Right lobe of liver (tissue), 6 donors: ENCODE measurements around the gene LAMC1. TPM values are rescaled to one million over a fixed set of nuclear protein-coding genes. Genes with fewer than 3 reads are reported as not detected.

Experiments
- ATAC-seq, 4 donors: fragments of 200-7000 bp; cut with Tn5 transposase; one replicate each; pipeline ENCODE4 v1.9.1; 2020; ENCODE audit warnings: mild to moderate bottlenecking in 4 of 4, moderate library complexity in 4 of 4
- DNase-seq, 3 donors: peaks; one replicate each; pipeline ENCODE4 v3.0.0-alpha.2; 2020
- H3K27ac ChIP-seq, 3 donors: fragments of 200-600 bp; one replicate each; pipeline ENCODE4 v1.8.0; 2022
- H3K27me3 ChIP-seq, 2 donors: fragments of 200-600 bp; one replicate each; pipeline ENCODE4 v1.8.0; 2022
- H3K36me3 ChIP-seq, 4 donors: fragments of 200-600 bp; sonication (generic) in 1 of 4; one replicate each; pipeline versions ENCODE4 v1.5.1 to v1.8.0; 2017 to 2022; ENCODE audit warnings: control low read depth in 1 of 4
- H3K4me1 ChIP-seq, 4 donors: fragments of 200-600 bp; sonication (generic) in 1 of 4; one replicate each; pipeline versions ENCODE4 v1.5.1 to v1.8.0; 2017 to 2022; ENCODE audit warnings: control low read depth in 1 of 4
- H3K4me3 ChIP-seq, 3 donors: fragments of 200-600 bp; one replicate each; pipeline ENCODE4 v1.8.0; 2022
- H3K9me3 ChIP-seq, 4 donors: fragments of 200-600 bp; sonication (generic) in 1 of 4; one replicate each; pipeline versions ENCODE4 v1.5.1 to v1.8.0; 2017 to 2022; ENCODE audit warnings: control low read depth in 1 of 4
- POLR2A ChIP-seq: fragments of 450-650 bp; IDR thresholded peaks from one replicate; pipeline ENCODE4 v1.6.1; 2017; ENCODE audit warnings: antibody characterized with exemption, mild to moderate bottlenecking
- whole genome bisulfite sequencing: methylation state at CpG from one replicate; pipeline ENCODE4 v1.1.6; 2018; ENCODE audit warnings: low coverage, low lambda C conversion rate; ENCODE audit not compliant: insufficient coverage; ENCODE audit errors: missing lambda C conversion rate; 5-methylcytosine and 5-hydroxymethylcytosine counted together
- intact Hi-C, 2 donors: fragments of 100-400 bp; cut with DNase I; formaldehyde crosslinking; loops; one replicate each; pipeline versions ENCODE4 v1.11.2 to v1.14.1; 2022
- total RNA-seq, 6 experiments: library from RNA; depleted of rRNA in 2 of 6; stranded (reverse); fragments of >200 nt in 2 of 6; fragmentation: NEBNext Ultra II Directional in 3 of 6; extraction: Animal tissue kit (Norgen Biotek cat#: 25700) in 3 of 6; gene quantifications; one replicate each; pipeline versions ENCODE4 v1.1.0 to v1.2.4, GENCODE V29; 2016 to 2023
- TF ChIP-seq, protein P1 (sequence below), 4 donors: fragments of 200-600 bp in 3 of 4; fragments of 450-650 bp in 1 of 4; IDR thresholded peaks; one replicate each; pipeline versions ENCODE4 v1.5.1 to v1.8.0; 2016 to 2022; ENCODE audit warnings: antibody characterized with exemption in 4 of 4, mild to moderate bottlenecking in 2 of 4
- donor health status: DM: no; HTN: yes; CAD: no.
- donor health status: DM: no; HTN: no; CAD: no.
- donor health status: DM: no; HTN: no; CAD: no.
- donor health status: DM: no; HTN: yes; CAD: no.
- donor health status: DM: no; HTN: yes; CAD: no.

Gene LAMC1
- total RNA-seq, 6 experiments from 2014 or later, result 18.5 to 53.2 (median 28.0) TPM

GRCh38 chr1:183124259-183124658 is 101.0 kb downstream of the LAMC1 start:
- H3K36me3 ChIP-seq, result peaks cover 0 to 67% (median 16%) of the 10 kb centered on the region in 4 donors
- no peak for TF ChIP-seq POLR2A
- TF ChIP-seq, protein P1, sequence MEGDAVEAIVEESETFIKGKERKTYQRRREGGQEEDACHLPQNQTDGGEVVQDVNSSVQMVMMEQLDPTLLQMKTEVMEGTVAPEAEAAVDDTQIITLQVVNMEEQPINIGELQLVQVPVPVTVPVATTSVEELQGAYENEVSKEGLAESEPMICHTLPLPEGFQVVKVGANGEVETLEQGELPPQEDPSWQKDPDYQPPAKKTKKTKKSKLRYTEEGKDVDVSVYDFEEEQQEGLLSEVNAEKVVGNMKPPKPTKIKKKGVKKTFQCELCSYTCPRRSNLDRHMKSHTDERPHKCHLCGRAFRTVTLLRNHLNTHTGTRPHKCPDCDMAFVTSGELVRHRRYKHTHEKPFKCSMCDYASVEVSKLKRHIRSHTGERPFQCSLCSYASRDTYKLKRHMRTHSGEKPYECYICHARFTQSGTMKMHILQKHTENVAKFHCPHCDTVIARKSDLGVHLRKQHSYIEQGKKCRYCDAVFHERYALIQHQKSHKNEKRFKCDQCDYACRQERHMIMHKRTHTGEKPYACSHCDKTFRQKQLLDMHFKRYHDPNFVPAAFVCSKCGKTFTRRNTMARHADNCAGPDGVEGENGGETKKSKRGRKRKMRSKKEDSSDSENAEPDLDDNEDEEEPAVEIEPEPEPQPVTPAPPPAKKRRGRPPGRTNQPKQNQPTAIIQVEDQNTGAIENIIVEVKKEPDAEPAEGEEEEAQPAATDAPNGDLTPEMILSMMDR (IDR thresholded peaks at IDR 0.05), result no peak
- intact Hi-C loops, result no loop called here

DNA sequence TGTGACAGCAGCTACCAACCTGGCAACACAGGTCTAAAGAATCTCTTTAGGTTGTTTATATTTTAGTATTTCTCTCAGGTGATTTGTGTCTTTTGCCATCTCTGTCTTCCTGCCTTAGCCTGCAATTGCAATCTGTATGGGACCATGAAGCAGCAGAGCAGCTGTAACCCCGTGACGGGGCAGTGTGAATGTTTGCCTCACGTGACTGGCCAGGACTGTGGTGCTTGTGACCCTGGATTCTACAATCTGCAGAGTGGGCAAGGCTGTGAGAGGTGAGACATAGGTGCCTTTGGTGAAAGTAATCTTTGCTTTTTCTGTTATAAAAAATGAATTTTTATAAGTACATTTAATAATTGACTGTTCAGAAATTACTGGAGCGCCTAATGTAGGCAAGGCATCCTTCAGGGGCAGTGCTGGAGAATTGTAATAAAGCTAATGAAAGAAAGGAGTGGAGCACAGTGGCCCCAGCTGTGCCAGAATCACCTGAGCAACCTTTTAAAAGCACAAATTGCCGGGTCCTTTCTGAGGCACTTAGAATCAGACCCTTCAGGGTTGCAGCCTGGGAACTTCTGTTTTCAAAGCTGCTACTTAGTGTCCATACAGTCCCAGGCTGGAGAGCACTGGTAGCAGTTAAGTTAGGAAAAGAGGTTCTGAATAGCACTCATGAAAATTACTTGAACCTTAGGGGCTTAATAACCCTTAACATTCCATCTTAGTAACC is 102.2 kb downstream of the LAMC1 start:
- Histone ChIP-seq H3K36me3 (peaks cover 0 to 63% (median 20%) of the 10 kb centered on the region in 4 donors), H3K9me3 (no peaks in the 10 kb centered on the region), H3K27ac (no peak overlapping the region), H3K4me3 (no peak overlapping the region), H3K4me1 (no peaks in the 10 kb centered on the region), H3K27me3 (no peaks in the 10 kb centered on the region)
- TF ChIP-seq, protein P1 (IDR thresholded peaks at IDR 0.05), result no peak
- TF ChIP-seq POLR2A, result no peak
- intact Hi-C loops, result no loop called here
- ATAC-seq, result no peak
- no peak for DNase-seq
- WGBS, result 90% methylated on average over 5 of the region's 5 CpGs

More at GRCh38 chr1:183124259-183124658, 101.0 kb downstream of the LAMC1 start:
- no peak for ATAC-seq
- H3K4me1 ChIP-seq, result no peaks in the 10 kb centered on the region
- 40% methylated on average over 1 of the region's 2 CpGs for WGBS
- H3K27me3 ChIP-seq, result no peaks in the 10 kb centered on the region
- no peak overlapping the region for H3K4me3 ChIP-seq
- no peaks in the 10 kb centered on the region for H3K9me3 ChIP-seq
- DNase-seq, result no peak
- H3K27ac ChIP-seq, result no peak overlapping the region

DNA sequence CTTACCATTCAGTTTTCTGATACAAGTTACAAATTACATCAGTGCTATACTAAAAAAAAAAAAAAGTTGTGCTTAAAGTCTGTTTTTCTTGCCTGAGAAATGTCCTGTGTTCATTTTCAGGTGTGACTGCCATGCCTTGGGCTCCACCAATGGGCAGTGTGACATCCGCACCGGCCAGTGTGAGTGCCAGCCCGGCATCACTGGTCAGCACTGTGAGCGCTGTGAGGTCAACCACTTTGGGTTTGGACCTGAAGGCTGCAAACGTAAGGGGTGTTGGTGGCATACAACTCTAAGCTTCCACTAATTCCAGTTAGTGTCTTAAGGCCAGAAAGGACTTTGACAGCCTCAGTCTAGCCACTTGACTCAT is 102.8 kb downstream of the LAMC1 start:
- no peak overlapping the region for H3K4me3 ChIP-seq
- no peaks in the 10 kb centered on the region for H3K9me3 ChIP-seq
- intact Hi-C loops, result no loop called here
- H3K27ac ChIP-seq, result no peak overlapping the region
- no peaks in the 10 kb centered on the region for H3K4me1 ChIP-seq
- no peaks in the 10 kb centered on the region for H3K27me3 ChIP-seq
- TF ChIP-seq POLR2A, result no peak
- TF ChIP-seq, protein P1 (IDR thresholded peaks at IDR 0.05), result no peak
- no peak for DNase-seq
- peaks cover 0 to 65% (median 21%) of the 10 kb centered on the region in 4 donors for H3K36me3 ChIP-seq
- WGBS, result 80% methylated on average over 2 of the region's 5 CpGs
- no peak for ATAC-seq

DNA sequence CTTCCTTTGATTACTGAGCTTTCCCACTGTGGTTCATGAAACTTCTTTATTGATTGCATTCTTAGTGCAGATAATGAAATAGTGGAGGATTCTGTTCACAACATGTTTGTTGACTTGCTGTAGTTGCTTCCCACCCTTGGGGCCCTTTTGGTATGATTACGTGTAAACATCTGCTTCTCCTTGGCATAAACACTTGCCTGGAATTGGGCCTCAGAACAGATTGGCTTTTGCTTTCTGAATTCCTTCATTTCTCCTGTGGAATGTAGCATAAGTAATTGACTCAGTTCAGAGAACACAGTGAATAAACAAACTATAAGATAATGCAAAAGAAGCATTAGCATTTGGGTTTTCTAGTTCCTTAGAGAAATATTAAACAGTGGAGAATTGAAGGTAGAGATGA is 103.3 kb downstream of the LAMC1 start:
- Histone ChIP-seq H3K9me3 (no peaks in the 10 kb centered on the region), H3K27me3 (no peaks in the 10 kb centered on the region), H3K36me3 (peaks cover 0 to 63% (median 21%) of the 10 kb centered on the region in 4 donors), H3K4me1 (no peaks in the 10 kb centered on the region), H3K27ac (no peak overlapping the region), H3K4me3 (no peak overlapping the region)
- intact Hi-C loops, result no loop called here
- WGBS, result 100% methylated on average over 1 of the region's 1 CpG
- DNase-seq (no peak), ATAC-seq (no peak)
- TF ChIP-seq, protein P1 (IDR thresholded peaks at IDR 0.05), result no peak
- TF ChIP-seq POLR2A, result no peak
